NT2/D1 (cell line): ENCODE measurements around the gene PLCH1.

Experiments
- SUZ12 ChIP-seq: IDR thresholded peaks from 2 replicates; pipeline ENCODE4 v1.6.1; 2011; ENCODE audit not compliant: insufficient read length, insufficient read depth; ENCODE audit errors: extremely low read depth
- YY1 ChIP-seq: IDR thresholded peaks from 2 replicates; pipeline ENCODE4 v1.6.1; 2011; ENCODE audit not compliant: insufficient read length, insufficient read depth

- TF ChIP-seq SUZ12 (no peak), YY1 (no peak)
Measured at GRCh38 chr3:155682426-155683343, 62.2 kb downstream of the PLCH1 start.
